GOT3 (cell line): Measurements from ENCODE around the gene ARHGEF19.
"Not testable (repeated sequence)": the region's sequence is repeated elsewhere in the genome, so short reads cannot be mapped to it uniquely, and the experiment has no call there.

Source experiments
- DNase-seq: peaks from one replicate; lab custom pipeline; 2025; ENCODE audit warnings: mixed read lengths; lab: John Stamatoyannopoulos, UW

The ARHGEF19 gene

DNA sequence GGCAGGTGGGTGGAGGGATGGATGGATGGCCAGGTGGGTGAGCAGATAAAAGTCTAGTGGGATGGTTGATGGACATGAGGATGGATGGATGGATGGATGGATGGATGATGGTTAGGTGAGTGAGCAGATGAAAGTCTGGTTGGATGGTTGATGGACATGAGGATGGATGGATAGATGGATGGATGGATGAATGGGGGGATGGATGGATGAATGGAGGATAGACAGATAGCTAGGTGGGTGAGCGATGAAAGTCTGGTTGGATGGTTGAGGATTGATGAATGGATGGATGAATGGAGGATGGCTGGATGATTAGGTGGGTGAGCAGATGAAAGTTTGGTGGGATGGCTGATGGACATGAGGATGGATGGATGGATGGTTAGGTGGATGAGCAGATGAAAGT, 9.0 kb upstream of the ARHGEF19 start:
- no peak for DNase-seq

DNA sequence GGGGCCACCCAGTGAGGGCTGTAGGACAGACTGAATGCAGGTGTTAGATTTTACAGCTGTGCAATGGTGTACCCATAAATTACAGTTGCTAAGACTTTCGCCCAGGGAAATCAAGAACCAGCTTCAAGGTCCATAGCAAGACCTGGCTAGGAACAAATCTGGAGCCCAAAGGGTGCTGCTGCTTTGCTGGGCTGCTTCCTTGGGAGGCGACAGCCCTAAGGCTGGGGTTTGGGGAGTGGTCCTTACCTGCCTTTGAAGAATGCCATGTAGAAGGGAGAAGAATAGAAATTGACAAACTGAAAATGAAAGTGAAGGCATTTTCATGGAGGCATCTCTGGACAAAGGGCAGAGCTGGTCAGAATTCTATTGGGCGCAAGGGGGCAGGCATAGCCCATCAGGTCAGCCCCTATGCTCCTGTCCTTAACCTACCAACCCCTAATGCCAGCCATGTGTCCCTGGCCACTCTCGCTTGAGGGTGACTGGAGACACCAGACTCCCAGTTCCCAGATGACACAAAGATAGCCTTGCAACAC, 7.6 kb upstream of the ARHGEF19 start:
- no peak for DNase-seq

- DNase-seq, result no peak
These were observed 6.2 kb upstream of the ARHGEF19 start for GRCh38 chr1:16218674-16219071.

GRCh38 chr1:16218014-16218673, 5.7 kb upstream of the ARHGEF19 start:
- no peak for DNase-seq

- DNase-seq, result peak; percentile 76
These were observed 4.8 kb upstream of the ARHGEF19 start for GRCh38 chr1:16217061-16217785.

GRCh38 chr1:16215882-16216753, 3.7 kb upstream of the ARHGEF19 start:
- no peak for DNase-seq

GRCh38 chr1:16215240-16215639, 2.8 kb upstream of the ARHGEF19 start:
- DNase-seq, result not testable (repeated sequence)

- not testable (repeated sequence) for DNase-seq
These were observed 1.1 kb upstream of the ARHGEF19 start for GRCh38 chr1:16213544-16213943.

DNA sequence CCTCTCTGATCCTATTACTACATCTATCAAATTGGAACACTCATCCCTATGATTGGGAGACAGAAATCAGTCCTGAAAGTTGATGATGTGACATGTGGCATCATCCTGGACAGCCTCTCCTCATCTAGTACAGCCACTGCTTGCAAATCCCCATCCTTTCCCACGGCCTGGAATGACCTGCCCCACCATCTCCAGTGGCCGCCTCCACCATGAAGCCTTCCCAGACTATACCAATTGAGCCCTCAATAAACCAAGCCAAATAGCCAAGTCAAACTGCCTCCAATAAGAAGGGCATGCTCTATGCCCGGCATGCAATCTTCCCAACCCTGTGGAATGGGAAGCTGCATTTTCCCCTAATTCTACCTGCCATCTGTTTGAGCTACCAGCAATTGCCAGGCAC, 561 bp upstream of the ARHGEF19 start:
- DNase-seq, result no peak

DNA sequence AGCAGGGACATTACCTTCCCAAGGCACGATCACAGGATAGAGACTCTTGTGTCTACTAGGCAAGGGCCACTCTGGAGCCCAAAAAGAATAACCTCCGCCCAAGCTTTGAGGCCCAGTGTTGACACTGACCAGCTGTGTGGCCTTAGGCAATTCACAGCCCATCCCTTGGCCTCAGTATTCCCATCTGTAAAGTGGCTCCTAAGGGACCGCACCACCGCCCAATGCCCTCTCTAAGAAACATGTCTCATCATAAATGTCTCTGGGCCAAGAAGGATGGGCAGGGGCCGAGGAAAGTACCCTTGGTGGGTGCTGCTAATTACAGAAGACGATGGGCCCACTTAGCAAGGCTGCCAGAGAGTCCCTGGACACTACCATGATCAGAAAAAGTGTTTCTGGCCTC, 628 bp downstream of the ARHGEF19 start:
- no peak for DNase-seq

DNA sequence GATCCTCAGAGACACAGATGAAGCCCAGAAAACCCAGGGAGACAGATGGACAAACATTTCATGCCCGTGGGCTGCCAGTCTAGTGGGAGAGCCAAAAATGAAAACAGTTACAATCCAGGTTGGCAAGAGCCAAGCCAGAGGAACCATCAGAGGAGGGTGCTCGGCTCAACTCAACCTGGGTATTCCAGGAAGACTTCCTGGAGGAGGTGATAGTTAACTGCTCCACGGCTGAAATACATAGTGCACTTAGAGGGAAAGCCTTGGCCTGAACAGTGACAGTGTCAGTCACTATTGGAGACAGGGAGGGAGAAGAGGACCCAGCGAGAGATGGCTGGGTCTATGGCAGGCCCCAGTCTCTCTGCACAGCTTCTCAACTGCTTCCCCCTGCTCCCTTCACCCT, 1.9 kb downstream of the ARHGEF19 start:
- DNase-seq, result no peak

GRCh38 chr1:16209847-16210407, 2.5 kb downstream of the ARHGEF19 start:
- DNase-seq, result no peak

- no peak for DNase-seq
These were observed 3.2 kb downstream of the ARHGEF19 start for GRCh38 chr1:16209132-16209846.

DNA sequence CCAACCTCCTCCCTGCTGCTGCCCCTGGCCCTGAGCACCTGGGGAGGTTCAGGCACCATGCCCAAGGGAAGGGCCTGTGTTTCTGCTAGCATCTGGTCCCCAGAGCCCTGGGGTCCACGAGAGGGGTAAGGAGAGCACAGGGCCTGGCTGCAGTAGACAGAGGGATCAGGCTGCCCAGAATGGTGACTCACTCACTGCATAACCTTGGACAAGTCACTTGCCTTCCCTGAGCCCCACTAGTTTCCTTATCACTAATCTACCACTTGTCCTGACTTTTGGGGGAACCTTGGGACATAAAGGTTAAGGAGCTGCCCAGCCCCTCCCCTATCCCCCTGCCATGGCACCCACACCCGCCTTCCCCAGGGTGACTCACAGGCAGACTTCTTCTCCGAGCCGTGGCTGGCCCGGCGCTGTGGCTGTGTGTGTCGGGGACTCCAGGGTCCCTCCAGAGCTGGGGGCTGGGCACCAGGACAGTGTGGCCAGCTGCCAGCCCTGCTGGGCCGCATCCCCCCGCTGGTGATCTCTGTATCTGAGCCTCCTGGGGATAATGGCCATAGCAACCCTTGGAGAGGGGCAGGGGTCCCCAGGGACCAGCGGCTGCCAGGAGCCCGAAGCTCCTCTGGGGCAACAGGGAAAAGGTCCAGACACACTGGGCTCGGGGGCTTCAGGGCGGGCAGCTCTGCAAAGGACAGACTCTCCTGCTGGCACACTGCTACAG, 4.0 kb downstream of the ARHGEF19 start:
- no peak for DNase-seq

DNA sequence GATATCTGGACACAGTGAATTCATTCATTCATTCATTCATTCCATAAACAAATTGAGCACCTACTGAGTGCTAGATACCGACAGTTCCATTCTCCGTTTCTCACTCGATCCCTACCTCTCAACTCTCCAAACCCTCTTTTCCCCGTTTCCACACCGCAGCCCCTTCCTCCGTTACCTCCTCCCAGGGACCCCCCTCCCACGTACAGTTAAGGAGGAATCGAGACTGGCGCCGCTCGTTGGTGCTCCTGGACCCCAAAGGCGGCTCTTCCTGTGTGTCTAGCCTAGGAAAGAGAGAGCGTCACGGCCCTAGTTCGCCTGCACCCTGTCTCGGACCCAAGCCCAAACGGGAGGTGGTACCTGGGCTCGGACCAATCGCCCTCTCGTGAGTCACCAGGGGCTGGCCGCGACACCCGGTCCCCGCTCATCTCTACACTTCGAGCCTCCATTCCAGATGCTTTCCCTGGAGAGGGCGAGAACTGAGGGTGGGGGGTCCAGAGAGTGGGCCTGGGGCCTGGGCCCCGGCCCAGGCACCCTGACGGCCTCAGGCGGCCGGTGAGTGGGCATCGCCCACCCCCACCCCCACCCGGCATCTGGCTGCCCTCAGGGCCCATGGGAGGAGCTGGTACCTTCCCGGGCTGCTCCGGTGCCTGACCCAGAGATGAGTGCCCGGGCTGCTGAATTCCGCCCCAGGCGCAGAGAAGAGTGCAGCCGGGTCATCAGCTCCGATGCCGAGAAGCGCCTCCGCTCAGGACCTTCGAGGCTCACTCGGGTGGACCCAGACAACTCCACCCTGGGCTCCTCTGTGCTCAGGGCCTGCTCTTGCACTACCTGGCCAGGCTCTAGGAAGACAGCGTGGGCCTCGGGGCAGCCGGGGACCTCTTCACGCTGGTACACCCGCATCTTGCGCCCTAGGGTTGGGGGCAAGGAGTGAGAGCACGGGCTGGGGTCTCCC, 4.9 kb downstream of the ARHGEF19 start:
- no peak for DNase-seq

DNA sequence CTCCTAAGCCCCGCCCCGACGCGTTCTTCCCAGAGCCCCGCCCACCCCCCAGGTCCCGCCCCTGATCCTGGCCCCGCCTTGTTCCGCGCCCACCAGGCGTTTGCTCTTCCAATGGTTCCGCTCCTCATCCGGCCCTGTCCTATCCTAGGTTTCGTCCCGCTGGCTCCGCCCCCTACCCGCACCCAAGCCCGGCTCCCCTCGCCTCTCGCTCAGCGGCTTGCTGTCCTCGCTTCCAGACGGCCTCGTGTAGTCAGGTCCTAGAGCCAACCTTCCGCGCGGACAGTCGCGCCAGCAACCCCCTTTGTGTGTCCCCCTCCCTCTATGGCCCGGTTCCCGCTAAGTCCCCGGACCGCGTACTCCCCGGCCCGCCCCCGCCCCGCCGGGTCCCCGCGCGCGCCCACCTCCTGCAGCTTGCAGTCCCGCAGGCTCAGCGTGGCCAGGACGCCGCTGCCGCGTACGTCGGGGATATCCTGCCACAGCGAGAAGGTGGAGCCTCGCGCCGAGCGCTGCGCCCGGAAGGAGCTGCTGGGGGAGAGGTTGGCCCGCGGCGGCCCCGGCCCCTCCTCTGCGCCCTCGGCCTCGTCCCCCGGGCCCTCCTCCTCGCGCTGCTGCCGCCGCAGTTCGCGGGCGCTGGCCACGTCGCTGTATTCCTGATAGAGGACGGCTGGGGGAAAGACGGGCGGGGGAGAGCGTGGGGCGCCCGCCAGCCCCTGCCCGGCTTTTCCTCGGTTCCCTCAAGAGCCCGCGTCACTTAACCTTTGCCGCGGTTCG, 5.7 kb downstream of the ARHGEF19 start:
- DNase-seq, result peak; percentile 87

GRCh38 chr1:16205891-16206546, 6.4 kb downstream of the ARHGEF19 start:
- DNase-seq, result no peak

DNA sequence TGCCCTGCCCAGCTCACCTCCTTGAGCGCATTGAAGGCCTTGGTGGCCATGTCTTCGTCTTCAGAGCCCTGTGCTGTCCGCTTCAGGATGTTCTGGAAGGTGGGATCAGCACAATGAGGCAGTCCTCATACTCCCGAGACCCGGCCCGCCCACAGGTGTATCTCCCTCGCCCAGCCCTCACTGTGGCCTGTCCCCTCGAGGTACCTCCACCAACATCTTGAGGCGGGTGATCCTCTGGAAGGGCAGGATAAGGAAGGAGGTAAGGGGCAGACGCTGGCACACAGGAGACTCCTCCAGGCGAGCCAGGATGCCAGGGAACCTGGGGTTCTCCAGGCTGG, 7.1 kb downstream of the ARHGEF19 start:
- DNase-seq, result no peak
